Measurements from ENCODE around the gene MMP14.

GRCh38 chr14:22797017-22797917, 39.1 kb upstream of the MMP14 start:
- TF ChIP-seq CTCF (conservative IDR thresholded peaks at IDR 0.05; ENCODE audit: low read depth in 2 of 2) (no peak), POLR2AphosphoS5 (IDR thresholded peaks at IDR 0.05; ENCODE audit: low read depth) (no peak), EZH2phosphoT487 (IDR thresholded peaks at IDR 0.05; ENCODE audit: unreplicated experiment) (no peak), EZH2 (IDR thresholded peaks at IDR 0.05; ENCODE audit: low read depth, unreplicated experiment) (no peak), CREB1 (CRISPR knock-in tag; IDR thresholded peaks at IDR 0.05; ENCODE audit: low read depth) (no peak), JUNB (IDR thresholded peaks at IDR 0.05; ENCODE audit: unreplicated experiment) (no peak), ZNF114 (CRISPR knock-in tag; IDR thresholded peaks at IDR 0.05) (no peak), REST (IDR thresholded peaks at IDR 0.05; ENCODE audit: unreplicated experiment) (no peak), ZNF331 (CRISPR knock-in tag; IDR thresholded peaks at IDR 0.05; ENCODE audit: low read depth) (no peak), STAT1 (IDR thresholded peaks at IDR 0.05; ENCODE audit: unreplicated experiment) (no peak), ETS1 (IDR thresholded peaks at IDR 0.05) (no peak), NANOG (IDR thresholded peaks at IDR 0.05; ENCODE audit: borderline replicate concordance) (no peak), ZNF462 (CRISPR knock-in tag; IDR thresholded peaks at IDR 0.05) (peak; percentile 77; the same call in 1 of the 2 replicates)

All from GM23338 (cell line).